HFF-Myc (cell line): ENCODE data around the gene P3H3.

Source experiments
- DNase-seq: peaks from one replicate; pipeline ENCODE4 v3.0.0-alpha.2; 2011; ENCODE audit warnings: low read depth; ENCODE audit errors: extremely low read depth
- H3K4me3 ChIP-seq: replicated peaks from 2 replicates; pipeline ENCODE4 v1.5.1; 2011; ENCODE audit warnings: low read depth, mild to moderate bottlenecking, control low read depth, low read length
- TF ChIP-seq, protein P1 (sequence below): IDR thresholded peaks from 2 replicates; pipeline ENCODE4 v1.5.1; 2012; ENCODE audit warnings: mild to moderate bottlenecking, low read depth, low read length, control low read depth; ENCODE audit errors: missing control alignments

P3H3 gene

DNA sequence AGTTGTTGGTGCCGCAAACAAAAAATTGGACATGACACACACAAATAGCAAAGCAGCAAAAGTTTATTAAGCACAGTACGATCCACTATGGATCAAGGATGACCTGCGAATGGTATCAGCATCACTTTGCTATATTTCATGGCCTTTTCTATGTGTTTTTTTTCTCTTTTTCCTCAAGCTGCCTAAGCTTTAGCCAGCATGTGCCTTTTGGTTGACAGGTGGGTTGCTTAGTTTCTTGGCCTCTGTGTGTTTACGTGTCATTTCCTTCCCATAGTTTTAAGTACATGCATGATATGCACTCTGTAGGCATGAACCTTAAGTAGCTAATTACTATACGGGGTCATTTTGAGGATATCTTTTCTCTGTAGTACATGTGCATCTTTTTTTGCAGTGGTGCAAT, 29.1 kb upstream of the P3H3 start:
- DNase-seq = no peak
- TF ChIP-seq, protein P1, sequence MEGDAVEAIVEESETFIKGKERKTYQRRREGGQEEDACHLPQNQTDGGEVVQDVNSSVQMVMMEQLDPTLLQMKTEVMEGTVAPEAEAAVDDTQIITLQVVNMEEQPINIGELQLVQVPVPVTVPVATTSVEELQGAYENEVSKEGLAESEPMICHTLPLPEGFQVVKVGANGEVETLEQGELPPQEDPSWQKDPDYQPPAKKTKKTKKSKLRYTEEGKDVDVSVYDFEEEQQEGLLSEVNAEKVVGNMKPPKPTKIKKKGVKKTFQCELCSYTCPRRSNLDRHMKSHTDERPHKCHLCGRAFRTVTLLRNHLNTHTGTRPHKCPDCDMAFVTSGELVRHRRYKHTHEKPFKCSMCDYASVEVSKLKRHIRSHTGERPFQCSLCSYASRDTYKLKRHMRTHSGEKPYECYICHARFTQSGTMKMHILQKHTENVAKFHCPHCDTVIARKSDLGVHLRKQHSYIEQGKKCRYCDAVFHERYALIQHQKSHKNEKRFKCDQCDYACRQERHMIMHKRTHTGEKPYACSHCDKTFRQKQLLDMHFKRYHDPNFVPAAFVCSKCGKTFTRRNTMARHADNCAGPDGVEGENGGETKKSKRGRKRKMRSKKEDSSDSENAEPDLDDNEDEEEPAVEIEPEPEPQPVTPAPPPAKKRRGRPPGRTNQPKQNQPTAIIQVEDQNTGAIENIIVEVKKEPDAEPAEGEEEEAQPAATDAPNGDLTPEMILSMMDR = no peak
- H3K4me3 ChIP-seq = no peak overlapping the region

DNA sequence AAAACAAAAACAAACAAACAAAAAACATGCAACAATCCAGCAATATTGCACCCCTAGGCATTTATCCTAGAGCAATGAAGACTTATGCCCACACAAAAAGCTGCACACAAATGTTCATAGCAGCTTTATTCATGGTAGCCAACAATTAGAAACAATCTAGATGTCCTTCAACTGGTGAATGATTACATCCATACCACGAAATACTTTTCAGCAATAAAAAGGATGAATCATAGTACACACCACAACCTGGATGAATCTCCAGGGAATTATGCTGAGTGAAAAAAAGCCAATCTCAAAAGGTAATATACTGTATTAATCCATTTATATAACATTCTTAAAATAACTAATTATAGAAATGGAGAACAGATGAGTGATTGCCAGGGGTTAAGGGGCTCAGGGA, 21.0 kb upstream of the P3H3 start:
- H3K4me3 ChIP-seq = no peak overlapping the region
- DNase-seq = no peak
- TF ChIP-seq, protein P1 = no peak

DNA sequence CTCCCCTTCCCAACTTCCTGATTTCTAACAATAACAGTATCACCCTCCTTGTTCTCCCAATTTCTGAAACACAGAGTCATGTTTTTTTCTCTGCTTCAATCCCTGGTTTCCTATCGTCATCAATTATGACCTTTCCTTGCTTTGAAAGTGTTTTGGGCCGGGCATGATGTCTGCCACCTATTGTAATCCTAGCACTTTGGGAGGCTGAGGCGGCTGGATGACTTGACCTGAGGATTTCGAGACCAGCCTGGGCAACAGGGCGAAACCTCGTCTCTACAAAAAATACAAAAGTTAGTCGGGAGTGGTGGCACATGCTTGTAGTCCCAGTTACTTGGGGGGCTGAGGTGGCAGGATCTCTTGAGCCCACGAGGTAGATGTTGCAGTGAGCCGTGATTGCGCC, 19.2 kb upstream of the P3H3 start:
- TF ChIP-seq, protein P1 = no peak
- no peak for DNase-seq
- H3K4me3 ChIP-seq = no peak overlapping the region

DNA sequence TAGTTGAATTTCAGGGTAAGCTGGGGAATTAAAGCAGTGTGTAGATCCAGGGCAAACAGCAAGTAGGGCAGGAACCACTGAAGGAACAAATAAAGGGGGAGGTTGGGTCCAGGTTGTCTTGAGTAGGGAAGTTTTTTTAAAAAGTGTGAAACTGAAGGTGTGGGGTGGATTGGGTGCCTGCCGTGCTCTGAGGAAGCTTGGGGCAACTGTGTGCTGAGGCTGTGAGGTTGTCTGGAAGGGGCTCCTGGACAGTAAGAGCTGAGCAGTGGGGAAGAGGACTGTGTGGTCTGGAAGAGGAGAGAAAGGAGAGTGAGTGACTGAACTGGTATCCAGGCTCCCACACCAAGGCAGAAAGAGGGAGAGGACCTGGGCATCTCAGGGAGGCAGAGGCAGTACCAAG, 17.4 kb upstream of the P3H3 start:
- no peak overlapping the region for H3K4me3 ChIP-seq
- TF ChIP-seq, protein P1 = no peak
- DNase-seq = no peak

DNA sequence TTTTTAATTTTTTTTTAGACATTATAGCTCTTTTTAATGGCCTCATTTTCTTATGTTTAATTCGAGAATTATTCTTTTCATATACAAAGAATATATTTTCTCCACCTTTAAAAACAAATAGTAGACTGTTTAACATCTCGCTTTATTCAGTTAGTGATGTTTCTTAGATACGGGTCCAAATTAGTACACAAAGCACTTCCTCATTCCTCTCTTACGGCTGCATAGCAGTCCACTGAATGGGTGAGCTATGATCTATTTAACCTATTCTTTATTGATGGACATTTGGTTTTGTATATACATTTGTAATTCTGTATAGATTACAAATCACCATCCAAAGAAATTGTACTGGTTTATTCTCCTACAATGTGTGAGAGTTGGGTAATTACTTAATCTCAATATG, 14.8 kb upstream of the P3H3 start:
- TF ChIP-seq, protein P1 = no peak
- H3K4me3 ChIP-seq = no peak overlapping the region
- no peak for DNase-seq

DNA sequence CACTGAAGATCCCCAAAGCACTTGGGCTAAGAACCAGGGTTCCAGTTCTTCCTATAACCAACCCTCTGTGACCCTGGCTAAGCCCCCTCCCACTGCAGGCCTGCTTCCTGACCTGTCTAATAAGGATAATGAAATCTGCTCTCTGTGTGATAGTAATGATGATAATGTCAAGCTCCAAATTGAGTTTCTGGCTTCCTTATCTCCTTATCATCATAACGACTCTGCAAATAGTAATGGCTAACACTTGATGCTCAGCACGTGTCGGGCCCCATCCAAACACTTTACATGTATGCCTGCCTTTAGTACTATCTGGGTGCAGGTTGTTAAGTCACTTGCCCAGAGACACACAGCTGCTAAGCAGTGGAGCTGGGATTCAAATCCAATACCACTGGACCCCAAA, 11.6 kb upstream of the P3H3 start:
- DNase-seq = no peak
- H3K4me3 ChIP-seq = no peak overlapping the region
- TF ChIP-seq, protein P1 = no peak

DNA sequence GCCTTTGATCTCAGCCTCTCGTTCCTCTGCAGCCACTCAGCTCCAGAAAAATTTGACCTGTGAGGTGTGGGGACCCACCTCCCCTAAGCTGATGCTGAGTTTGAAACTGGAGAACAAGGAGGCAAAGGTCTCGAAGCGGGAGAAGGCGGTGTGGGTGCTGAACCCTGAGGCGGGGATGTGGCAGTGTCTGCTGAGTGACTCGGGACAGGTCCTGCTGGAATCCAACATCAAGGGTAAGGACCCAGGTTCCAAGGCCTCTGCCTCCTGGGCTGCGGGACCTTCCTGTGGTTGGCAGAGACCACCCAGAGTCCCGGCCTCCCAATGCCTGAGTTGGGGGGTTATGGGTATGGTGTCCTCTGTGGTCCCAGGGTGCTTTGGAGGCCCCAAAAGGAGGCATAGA, 11.1 kb upstream of the P3H3 start:
- TF ChIP-seq, protein P1 = no peak
- H3K4me3 ChIP-seq = no peak overlapping the region
- no peak for DNase-seq
